GM12892 (cell line): ENCODE measurements around the gene MYBPC3.

Experiments
- POLR2A ChIP-seq: IDR thresholded peaks from 2 replicates; pipeline ENCODE4 v1.6.1; 2011; ENCODE audit warnings: low read depth, low read length, control low read depth
- POLR2AphosphoS5 ChIP-seq: IDR thresholded peaks from 2 replicates; pipeline ENCODE4 v1.6.1; 2011; ENCODE audit warnings: low read depth, low read length, control low read depth
- TAF1 ChIP-seq: IDR thresholded peaks from 2 replicates; pipeline ENCODE4 v1.6.1; 2011; ENCODE audit warnings: low read depth, mild to moderate bottlenecking, control low read depth, low read length, borderline replicate concordance

DNA sequence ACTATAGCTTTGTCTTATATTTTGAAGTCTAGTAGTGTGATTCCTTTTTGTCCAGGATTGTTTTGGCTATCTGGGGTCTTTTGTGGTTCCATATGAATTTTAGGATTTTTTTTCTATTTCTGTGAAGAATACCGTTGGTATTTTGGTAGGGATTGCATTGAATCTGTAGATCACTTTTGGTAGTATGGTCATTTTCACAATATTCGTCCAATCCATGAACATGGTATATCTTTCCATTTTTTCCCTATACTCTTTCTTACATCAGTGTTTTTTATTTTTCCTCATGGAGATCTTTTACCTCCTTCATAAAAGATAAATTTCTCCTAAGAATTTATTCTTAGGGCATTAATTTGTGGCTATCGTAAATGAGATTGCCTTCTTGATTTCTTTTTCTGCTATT, 53.4 kb downstream of the MYBPC3 start:
- TF ChIP-seq POLR2A (no peak), POLR2AphosphoS5 (no peak), TAF1 (no peak)
